Measurements from ENCODE around the gene TCL1B.
"Not testable (repeated sequence)": the region's sequence is repeated elsewhere in the genome, so short reads cannot be mapped to it uniquely, and the experiment has no call there.

TCL1B gene

DNA sequence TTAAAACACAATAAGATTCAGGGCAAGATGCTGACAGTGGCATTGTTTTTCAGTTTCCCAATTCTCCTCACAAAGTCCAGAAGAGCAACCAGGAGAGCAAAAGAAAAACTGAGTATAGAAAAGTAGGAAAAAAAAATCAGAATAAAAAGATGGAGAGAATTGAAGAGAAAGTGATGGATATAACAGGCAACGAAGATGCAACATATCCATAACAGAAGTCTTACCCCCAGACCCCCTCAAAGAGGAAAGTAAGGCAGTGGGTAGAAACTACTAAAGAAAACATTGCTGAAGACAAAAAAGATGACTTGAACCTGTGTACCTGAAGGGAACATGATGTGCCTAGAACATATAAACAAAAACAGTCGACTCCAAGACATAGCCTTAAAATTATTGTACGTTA, 17.1 kb downstream of the TCL1B start:
- no peak for DNase-seq (ENCODE audit: low read depth, low spot score)

- no peak for DNase-seq (ENCODE audit: low read depth, low spot score)
These were observed 17.6 kb downstream of the TCL1B start for GRCh38 chr14:95703805-95704204.

- DNase-seq (ENCODE audit: low read depth, low spot score) = no peak
These were observed 19.3 kb downstream of the TCL1B start for GRCh38 chr14:95705518-95705917.

DNA sequence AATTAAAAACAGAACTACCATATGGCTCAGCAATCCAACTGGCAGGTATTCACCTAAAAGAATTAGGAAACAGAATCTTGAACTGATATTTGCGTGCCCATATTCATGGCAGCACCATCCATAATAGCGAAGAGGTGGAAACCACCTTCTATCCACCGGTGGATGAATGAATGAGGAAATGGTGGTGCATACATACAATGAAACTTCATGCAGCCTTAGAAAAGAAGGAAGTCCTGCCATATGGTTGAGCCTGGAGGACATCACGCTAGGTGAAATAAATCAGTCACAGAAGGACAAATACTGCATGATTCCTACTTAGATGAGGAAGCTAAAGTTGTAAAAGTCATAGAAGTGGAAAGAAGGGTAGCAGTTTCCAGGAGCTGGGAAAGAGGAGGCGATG, 21.1 kb downstream of the TCL1B start:
- no peak for DNase-seq (ENCODE audit: low read depth, low spot score)

GRCh38 chr14:95710106-95710505, 23.9 kb downstream of the TCL1B start:
- no peak for DNase-seq (ENCODE audit: low read depth, low spot score)

DNA sequence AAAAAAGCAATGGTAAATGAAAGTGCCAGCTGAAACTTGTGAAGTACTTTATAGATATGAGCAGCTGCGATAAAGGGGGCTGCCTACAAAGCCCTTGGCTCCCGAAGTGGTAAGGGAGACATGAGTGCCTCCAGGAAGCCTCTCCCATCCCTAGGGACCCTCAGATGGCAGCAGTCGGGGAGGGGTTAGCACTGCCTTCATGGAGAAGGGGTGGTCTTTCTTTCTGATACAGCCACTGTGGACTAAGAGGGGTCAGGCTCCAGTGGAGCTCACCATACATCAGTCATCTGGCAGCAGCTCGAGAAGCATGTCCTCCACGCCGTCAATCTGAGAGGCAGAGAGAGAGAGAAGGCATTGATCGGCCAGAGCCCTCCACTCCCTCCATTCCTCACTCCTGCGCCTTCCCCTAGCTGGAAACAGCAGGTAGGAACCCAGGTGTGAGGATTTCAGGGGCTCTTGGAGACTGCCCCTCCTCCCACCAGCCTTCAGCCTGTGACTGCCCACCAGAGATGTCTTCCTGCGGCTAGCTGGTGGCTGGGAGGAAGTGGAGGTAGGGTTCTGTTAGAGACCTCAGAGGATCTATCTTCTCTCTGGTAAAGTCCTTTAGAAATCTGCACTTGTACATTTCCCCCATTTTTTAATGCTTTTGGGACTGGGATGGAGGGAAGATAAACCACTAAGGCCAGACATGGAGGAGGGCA, 25.4 kb downstream of the TCL1B start:
- no peak for DNase-seq (ENCODE audit: low read depth, low spot score)

DNA sequence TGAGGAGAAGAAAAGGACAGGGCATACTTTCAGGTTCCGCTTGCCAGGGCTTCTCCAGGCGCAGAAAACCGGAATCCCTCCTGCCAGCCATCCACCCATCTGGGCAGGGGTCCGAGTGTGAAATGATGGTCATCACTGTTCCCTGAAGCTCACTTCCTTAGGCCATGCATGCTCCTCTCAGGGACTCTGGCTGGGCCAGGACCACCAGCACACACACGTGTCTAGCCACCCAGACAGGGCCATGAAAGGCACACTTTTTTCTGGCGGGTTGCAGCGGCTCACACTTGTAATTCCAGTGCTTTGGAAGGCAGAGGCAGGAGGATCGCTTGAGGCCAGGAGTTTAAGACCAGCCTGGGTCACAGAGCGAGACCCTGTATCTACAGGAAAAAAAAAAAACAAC, 26.2 kb downstream of the TCL1B start:
- no peak for DNase-seq (ENCODE audit: low read depth, low spot score)

DNA sequence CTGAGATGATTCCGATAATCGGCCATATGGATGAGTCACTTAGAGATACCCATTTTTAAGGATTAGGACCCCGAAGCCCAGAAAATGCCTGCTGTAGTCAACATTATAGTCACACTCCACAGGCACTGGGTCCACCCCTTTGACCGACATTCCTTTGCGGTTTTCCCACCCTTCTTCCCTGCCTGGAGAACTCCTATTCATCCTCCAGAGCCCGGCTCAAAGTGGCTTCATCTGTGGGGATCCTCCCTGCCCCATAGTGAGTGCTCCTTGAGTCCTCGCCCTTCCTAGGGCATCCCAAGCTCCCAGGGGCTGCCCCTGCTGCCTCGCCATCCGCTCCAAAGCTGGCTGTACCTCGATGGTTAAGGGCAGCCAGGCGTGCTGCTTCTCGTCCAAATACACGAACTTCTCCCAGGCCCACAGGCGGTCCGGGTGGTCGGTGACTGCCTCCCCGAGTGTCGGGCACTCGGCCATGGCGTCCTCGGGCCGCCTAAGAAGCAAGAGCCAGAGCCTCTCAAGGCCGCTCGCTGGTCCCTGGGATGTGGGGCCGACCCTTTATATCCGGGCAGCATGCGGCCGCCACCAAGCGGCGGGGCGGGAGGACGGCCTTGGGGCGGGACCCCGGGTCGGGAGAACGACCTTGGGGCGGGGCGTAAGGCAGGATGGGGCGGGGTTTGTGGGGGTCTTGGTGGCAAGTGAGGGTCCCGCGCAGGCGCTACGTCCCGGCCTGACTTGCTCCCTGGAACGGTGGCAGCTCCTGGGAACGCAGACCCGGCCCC, 27.6 kb downstream of the TCL1B start, which contains the start of gene TCL1A:
TCL1A (minus strand) TSS at position 530 of the 776 bp plus-strand sequence; CDS start at position 471, 59 bp downstream.
- no peak for DNase-seq (ENCODE audit: low read depth, low spot score)

GRCh38 chr14:95722525-95723190, 36.4 kb downstream of the TCL1B start:
- no peak for DNase-seq (ENCODE audit: low read depth, low spot score)

DNA sequence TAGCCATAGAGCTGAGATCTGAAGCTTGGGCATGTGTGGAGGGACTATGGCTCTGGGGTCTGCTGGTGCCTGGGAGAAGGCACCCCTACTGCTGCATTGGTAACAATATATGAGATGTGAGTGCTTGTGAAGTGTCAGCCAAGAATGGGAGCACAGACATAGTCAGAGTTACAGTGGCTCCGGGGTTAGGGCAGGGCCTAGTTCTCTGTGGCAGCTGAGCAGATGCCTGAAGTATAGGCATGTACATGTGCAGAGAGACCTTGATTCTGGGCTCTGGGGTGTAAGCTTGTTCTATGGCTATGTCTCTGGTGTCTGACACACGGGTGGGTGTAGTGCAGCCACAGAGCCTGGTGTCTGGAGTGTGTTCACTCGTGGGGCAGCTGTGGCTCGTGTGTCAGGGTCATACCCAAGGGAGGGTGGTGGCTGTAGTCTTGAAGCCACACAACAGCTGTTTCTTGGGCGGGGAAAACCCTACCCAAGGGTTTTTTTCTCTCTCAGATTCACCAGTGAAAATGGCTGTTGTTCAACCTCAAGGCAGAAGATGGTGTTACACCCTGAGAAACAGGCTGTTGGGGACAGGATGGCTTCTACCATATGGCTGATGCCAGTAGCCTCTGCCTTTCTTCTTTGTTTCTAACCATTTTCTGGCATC, 39.6 kb downstream of the TCL1B start:
- no peak for DNase-seq (ENCODE audit: low read depth, low spot score)

DNA sequence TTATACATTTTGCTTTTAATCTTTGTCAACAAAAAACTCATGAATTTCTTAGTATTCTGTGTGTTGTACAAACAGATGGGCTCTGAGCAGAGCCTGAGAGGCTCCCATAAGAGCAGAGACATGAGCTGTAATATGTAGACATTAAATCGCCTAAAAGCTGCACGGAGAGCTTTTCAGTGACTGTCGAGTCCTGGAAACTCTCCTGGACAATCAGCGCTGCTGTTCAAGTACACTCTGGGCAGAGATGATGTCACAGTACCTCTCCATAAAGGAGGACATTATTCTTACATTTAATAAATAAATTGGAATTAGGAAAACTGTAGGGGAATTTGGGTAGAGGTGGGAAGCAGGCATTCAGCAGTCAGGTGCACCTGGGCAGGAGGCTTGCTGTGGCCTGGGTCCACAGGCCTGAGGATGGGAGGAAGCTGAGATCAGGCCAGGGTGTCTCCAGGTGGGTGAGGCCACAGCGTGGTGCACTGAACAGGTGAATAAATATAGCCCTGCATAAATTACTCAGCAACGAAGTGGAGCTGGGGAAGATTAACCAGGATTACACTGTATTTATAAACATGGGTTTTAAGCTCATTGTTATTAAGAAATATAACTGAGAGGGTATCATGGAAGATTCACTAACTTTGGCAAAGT, 41.0 kb downstream of the TCL1B start:
- DNase-seq (ENCODE audit: low read depth, low spot score) = no peak

GRCh38 chr14:95729402-95730028, 43.3 kb downstream of the TCL1B start:
- not testable (repeated sequence) for DNase-seq (ENCODE audit: low read depth, low spot score)

GRCh38 chr14:95730126-95730525, 43.9 kb downstream of the TCL1B start:
- DNase-seq (ENCODE audit: low read depth, low spot score) = no peak

DNA sequence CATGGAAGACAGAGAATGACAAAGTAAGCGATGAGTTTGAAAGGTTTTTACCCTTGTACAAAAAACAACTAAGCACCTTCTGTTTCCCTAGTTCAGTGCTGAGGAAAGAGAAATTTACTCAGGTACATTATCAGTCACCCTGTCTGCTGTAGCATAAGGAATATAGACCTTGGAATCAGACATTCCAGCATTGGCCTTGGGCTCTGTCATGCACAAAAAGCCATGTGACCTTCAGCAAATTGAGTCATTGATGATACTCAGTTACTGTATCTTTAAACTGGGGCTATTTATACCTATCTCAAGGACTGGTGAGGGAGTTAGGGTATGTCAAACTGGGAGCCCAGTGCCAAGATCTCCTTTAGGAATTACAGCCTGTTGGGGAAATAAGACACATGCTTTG, 47.0 kb downstream of the TCL1B start:
- no peak for DNase-seq (ENCODE audit: low read depth, low spot score)

GRCh38 chr14:95739356-95739755, 53.1 kb downstream of the TCL1B start:
- no peak for DNase-seq (ENCODE audit: low read depth, low spot score)

- no peak for DNase-seq (ENCODE audit: low read depth, low spot score)
These were observed 54.8 kb downstream of the TCL1B start for GRCh38 chr14:95741038-95741490.

DNA sequence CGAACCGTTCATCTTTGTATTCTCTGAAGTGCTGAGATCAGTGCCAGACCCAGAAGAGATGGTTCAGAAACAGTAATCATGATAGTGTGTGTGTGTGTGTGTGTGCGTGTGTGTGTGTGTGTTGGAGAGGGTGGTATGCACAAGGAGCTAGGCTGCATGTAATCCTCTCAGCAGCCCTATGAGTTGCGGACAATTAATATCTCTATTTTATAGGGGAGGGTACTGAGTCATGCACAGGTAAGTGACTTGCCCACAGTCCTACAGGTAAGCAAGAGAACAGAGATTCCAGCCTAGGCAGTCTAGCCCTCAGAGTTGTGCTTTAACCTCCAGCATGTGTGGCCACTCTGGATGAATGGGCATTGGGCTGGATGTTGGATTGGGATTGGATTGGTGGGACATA, 55.6 kb downstream of the TCL1B start:
- DNase-seq (ENCODE audit: low read depth, low spot score) = no peak
